Measurements from ENCODE around the gene CGREF1.

CGREF1 gene

DNA sequence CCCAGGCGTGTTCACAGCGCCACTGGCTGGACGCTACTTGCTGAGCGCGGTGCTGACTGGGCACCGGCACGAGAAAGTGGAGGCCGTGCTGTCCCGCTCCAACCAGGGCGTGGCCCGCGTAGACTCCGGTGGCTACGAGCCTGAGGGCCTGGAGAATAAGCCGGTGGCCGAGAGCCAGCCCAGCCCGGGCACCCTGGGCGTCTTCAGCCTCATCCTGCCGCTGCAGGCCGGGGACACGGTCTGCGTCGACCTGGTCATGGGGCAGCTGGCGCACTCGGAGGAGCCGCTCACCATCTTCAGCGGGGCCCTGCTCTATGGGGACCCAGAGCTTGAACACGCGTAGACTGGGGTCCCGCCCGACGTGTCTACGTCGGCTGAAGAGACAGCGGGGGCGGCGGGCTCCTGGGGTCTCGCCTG, 33.2 kb downstream of the CGREF1 start:
- H3K36me3 ChIP-seq (ENCODE audit: insufficient read depth, low read length): no peaks in the 10 kb centered on the region
- peak overlapping the region; percentile 78 for H2AFZ ChIP-seq (ENCODE audit: low read depth, low read length)
- H3K4me1 ChIP-seq (ENCODE audit: insufficient read depth, low read length): peaks cover 19% of the 10 kb centered on the region
- no peaks in the 10 kb centered on the region for H3K9me3 ChIP-seq (ENCODE audit: low read length)
- peak overlapping the region; percentile 89 for H3K4me3 ChIP-seq (ENCODE audit: low read length)
- no peaks in the 10 kb centered on the region for H3K27me3 ChIP-seq (ENCODE audit: insufficient read depth, low read length)

DNA sequence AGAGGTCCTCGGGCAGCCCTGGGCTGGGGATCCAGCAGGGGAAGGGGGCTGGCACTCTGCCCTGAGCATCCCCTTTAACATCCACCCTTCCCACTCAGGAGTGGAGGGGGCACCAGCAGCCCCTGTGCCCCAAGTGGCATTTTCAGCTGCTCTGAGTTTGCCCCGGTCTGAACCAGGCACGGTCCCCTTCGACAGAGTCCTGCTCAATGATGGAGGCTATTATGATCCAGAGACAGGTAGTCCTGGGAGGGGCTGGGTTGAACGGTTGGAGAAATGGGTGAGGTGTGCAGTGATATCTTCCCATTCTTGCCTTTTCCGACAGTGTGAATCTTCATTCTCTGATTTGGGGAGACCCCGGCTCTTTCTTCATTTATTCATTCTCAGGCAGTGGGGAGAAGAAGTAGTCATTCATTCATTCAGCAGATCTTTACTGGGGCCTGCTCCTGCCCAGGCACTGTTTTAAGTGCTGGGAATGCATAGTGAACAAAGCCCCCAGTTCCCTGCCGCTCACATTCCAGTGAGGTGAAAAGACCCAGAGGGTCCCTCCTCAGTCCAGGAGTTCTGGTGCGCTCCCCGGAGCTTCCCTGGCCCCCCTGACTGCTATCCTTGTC, 33.8 kb downstream of the CGREF1 start:
- Histone ChIP-seq H3K4me3 (ENCODE audit: low read length) (peak overlapping the region; percentile 89), H3K36me3 (ENCODE audit: insufficient read depth, low read length) (no peaks in the 10 kb centered on the region), H3K9me3 (ENCODE audit: low read length) (no peaks in the 10 kb centered on the region), H3K4me1 (ENCODE audit: insufficient read depth, low read length) (peaks cover 20% of the 10 kb centered on the region), H2AFZ (ENCODE audit: low read depth, low read length) (peak overlapping the region; percentile 78), H3K27me3 (ENCODE audit: insufficient read depth, low read length) (no peaks in the 10 kb centered on the region)

DNA sequence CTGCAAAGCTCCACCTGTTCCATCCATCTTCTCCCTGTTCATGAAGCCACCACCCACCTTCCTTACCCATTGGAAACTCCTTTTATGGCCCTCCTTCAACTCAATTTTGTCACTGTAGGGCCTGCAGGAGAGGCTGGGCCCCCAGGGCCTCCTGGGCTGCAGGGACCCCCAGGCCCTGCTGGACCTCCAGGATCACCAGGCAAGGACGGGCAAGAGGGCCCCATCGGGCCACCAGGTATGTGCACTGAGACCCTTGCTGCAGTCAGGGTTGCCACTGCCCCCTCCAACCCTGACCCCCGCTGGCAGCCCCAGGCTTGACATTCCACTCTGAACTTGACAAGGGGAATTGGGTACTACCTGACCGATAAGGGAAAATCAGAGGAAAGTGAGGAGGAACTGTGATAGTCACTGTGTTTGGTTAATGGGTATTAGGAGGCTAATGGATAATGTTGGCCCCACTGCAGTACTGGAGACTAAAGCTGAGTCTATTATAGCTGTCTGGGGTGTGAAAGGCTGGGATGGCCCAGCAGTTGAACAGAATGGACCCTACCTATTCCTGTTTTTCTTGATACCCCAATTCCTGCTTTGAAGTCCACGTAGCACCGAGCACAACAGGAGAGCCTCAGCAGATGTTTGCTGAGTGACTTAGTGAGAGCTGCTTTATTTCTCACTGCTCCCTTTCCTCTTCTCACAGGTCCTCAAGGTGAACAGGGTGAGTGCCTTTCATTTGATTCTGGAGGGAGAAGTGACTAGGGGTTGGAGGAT, 34.4 kb downstream of the CGREF1 start:
- Histone ChIP-seq H3K36me3 (ENCODE audit: insufficient read depth, low read length) (no peaks in the 10 kb centered on the region), H3K9me3 (ENCODE audit: low read length) (no peaks in the 10 kb centered on the region), H2AFZ (ENCODE audit: low read depth, low read length) (no peak overlapping the region), H3K4me3 (ENCODE audit: low read length) (no peak overlapping the region), H3K4me1 (ENCODE audit: insufficient read depth, low read length) (peaks cover 20% of the 10 kb centered on the region), H3K27me3 (ENCODE audit: insufficient read depth, low read length) (no peaks in the 10 kb centered on the region)

DNA sequence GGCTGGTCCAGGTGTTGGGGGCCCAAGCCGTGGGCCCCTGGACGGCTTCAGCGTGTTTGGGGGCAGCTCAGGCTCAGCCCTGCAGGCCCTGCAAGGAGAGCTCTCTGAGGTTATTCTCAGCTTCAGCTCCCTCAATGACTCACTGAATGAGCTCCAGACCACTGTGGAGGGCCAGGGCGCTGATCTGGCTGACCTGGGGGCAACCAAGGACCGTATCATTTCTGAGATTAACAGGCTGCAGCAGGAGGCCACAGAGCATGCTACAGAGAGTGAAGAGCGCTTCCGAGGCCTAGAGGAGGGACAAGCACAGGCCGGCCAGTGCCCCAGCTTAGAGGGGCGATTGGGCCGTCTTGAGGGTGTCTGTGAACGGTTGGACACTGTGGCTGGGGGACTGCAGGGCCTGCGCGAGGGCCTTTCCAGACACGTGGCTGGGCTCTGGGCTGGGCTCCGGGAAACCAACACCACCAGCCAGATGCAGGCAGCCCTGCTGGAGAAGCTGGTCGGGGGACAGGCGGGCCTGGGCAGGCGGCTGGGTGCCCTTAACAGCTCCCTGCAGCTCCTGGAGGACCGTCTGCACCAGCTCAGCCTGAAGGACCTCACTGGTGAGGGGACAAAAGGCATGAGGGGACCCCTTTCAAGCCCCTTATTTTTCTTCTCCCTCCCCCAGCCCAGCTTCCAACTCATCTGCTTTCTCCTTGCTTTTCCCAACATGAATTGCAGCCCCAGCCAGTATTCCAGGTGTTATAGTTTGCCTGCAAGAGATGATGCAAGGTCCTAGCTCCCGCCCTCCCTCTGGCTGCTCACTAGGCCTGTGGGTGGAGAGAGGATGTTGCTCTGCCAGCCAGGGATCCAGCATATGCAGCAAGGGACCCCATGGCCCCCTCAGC, 35.3 kb downstream of the CGREF1 start:
- no peak overlapping the region for H2AFZ ChIP-seq (ENCODE audit: low read depth, low read length)
- H3K4me3 ChIP-seq (ENCODE audit: low read length): no peak overlapping the region
- no peaks in the 10 kb centered on the region for H3K27me3 ChIP-seq (ENCODE audit: insufficient read depth, low read length)
- H3K36me3 ChIP-seq (ENCODE audit: insufficient read depth, low read length): no peaks in the 10 kb centered on the region
- H3K9me3 ChIP-seq (ENCODE audit: low read length): no peaks in the 10 kb centered on the region
- peaks cover 21% of the 10 kb centered on the region for H3K4me1 ChIP-seq (ENCODE audit: insufficient read depth, low read length)

DNA sequence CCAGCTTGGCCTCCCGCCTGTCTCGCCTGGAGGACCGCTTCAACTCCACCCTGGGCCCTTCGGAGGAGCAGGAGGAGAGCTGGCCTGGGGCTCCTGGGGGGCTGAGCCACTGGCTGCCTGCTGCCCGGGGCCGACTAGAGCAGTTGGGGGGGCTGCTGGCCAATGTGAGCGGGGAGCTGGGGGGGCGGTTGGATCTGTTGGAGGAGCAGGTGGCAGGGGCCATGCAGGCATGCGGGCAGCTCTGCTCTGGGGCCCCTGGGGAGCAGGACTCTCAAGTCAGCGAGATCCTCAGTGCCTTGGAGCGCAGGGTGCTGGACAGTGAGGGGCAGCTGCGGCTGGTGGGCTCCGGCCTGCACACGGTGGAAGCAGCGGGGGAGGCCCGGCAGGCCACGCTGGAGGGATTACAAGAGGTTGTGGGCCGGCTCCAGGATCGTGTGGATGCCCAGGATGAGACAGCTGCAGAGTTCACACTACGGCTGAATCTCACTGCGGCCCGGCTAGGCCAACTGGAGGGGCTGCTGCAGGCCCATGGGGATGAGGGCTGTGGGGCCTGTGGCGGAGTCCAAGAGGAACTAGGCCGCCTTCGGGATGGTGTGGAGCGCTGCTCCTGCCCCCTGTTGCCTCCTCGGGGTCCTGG, 36.0 kb downstream of the CGREF1 start:
- H2AFZ ChIP-seq (ENCODE audit: low read depth, low read length): no peak overlapping the region
- no peak overlapping the region for H3K4me3 ChIP-seq (ENCODE audit: low read length)
- H3K27me3 ChIP-seq (ENCODE audit: insufficient read depth, low read length): no peaks in the 10 kb centered on the region
- no peaks in the 10 kb centered on the region for H3K9me3 ChIP-seq (ENCODE audit: low read length)
- H3K36me3 ChIP-seq (ENCODE audit: insufficient read depth, low read length): no peaks in the 10 kb centered on the region
- peaks cover 26% of the 10 kb centered on the region for H3K4me1 ChIP-seq (ENCODE audit: insufficient read depth, low read length)

DNA sequence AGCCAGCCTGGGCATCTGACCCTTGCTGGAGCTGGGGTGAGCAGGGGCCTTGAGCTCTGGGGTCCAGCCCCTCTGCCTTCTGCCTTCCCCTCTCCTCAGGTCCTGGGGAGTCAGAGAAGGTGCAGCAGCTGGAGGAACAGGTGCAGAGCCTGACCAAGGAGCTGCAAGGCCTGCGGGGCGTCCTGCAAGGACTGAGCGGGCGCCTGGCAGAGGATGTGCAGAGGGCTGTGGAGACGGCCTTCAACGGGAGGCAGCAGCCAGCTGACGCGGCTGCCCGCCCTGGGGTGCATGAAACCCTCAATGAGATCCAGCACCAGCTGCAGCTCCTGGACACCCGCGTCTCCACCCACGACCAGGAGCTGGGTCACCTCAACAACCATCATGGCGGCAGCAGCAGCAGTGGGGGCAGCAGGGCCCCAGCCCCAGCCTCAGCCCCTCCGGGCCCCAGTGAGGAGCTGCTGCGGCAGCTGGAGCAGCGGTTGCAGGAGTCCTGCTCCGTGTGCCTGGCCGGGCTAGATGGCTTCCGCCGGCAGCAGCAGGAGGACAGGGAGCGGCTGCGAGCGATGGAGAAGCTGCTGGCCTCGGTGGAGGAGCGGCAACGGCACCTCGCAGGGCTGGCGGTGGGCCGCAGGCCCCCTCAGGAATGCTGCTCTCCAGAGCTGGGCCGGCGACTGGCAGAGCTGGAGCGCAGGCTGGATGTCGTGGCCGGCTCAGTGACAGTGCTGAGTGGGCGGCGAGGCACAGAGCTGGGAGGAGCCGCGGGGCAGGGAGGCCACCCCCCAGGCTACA, 36.8 kb downstream of the CGREF1 start:
- Histone ChIP-seq H3K9me3 (ENCODE audit: low read length) (no peaks in the 10 kb centered on the region), H2AFZ (ENCODE audit: low read depth, low read length) (no peak overlapping the region), H3K27me3 (ENCODE audit: insufficient read depth, low read length) (no peaks in the 10 kb centered on the region), H3K36me3 (ENCODE audit: insufficient read depth, low read length) (no peaks in the 10 kb centered on the region), H3K4me3 (ENCODE audit: low read length) (no peak overlapping the region), H3K4me1 (ENCODE audit: insufficient read depth, low read length) (peaks cover 24% of the 10 kb centered on the region)

DNA sequence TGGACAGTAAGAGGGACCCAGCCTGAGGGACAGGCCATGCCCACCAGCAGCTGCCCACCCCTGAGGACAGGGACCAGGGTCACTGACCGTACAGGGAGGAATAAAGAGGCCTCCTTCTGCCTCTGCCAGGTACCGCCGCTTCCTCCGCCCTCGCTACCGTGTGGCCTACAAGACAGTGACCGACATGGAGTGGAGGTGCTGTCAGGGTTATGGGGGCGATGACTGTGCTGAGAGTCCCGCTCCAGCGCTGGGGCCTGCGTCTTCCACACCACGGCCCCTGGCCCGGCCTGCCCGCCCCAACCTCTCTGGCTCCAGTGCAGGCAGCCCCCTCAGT, 38.4 kb downstream of the CGREF1 start:
- no peaks in the 10 kb centered on the region for H3K36me3 ChIP-seq (ENCODE audit: insufficient read depth, low read length)
- no peak overlapping the region for H3K4me3 ChIP-seq (ENCODE audit: low read length)
- no peaks in the 10 kb centered on the region for H3K9me3 ChIP-seq (ENCODE audit: low read length)
- peaks cover 32% of the 10 kb centered on the region for H3K4me1 ChIP-seq (ENCODE audit: insufficient read depth, low read length)
- H3K27me3 ChIP-seq (ENCODE audit: insufficient read depth, low read length): no peaks in the 10 kb centered on the region
- H2AFZ ChIP-seq (ENCODE audit: low read depth, low read length): no peak overlapping the region

DNA sequence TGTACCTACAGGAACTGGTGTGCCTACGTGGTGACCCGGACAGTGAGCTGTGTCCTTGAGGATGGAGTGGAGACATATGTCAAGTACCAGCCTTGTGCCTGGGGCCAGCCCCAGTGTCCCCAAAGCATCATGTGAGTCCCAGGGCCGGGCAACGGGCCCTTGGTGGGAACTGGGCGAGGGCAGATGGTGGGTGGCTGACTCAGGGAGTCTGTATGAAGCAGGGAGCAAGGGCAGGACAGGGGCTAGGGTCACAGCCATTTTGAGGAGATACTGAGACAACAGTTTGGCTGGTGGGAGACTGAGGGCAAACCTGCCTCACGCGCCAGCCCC, 38.8 kb downstream of the CGREF1 start:
- Histone ChIP-seq H3K36me3 (ENCODE audit: insufficient read depth, low read length) (no peaks in the 10 kb centered on the region), H3K4me1 (ENCODE audit: insufficient read depth, low read length) (peaks cover 29% of the 10 kb centered on the region), H3K9me3 (ENCODE audit: low read length) (no peaks in the 10 kb centered on the region), H3K4me3 (ENCODE audit: low read length) (no peak overlapping the region), H2AFZ (ENCODE audit: low read depth, low read length) (no peak overlapping the region), H3K27me3 (ENCODE audit: insufficient read depth, low read length) (no peaks in the 10 kb centered on the region)

DNA sequence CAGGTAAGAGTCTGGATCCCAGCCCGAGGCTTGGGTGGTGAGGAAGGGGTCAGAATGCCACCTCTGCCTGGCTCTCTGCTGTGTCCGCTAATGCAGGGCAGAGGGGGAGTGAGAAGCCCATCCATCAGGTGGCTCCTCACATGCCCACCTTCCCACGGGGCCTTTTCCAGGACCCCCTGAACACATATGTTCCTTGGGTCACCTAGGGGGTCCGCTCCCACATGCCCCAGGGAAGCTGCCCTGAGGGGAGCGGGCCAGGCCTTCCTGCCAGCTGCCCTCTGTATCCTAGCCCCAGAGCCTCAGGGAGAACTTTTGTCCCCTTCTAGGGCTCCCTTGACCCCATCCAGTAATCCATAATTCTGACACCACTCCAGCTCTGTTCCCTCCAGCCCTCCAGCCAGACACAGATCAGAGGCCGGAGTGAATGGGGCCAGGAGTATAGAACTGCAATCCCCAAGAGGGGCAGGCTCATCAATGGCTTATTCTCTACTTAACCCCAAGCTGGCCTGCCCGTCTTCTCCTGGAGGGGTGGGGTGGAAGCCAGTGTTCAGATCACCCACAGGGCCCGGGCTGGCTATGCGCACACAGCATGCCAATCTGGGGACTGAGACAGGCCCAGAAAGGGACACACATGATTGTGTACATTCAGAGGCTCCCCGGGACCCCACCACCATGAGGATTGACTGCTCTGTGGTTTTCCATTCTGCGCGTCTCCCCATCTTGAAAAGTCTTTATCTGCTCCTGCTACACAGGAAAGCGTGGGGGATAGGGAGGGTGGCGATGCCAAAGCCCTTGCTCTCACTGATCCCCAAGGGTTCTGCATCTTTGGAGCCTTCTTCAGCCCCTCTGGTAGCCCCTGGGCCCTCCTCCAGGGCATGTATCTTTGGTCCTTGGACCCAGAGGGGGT, 39.4 kb downstream of the CGREF1 start:
- no peak overlapping the region for H3K4me3 ChIP-seq (ENCODE audit: low read length)
- H3K4me1 ChIP-seq (ENCODE audit: insufficient read depth, low read length): peaks cover 29% of the 10 kb centered on the region
- H3K27me3 ChIP-seq (ENCODE audit: insufficient read depth, low read length): no peaks in the 10 kb centered on the region
- H3K9me3 ChIP-seq (ENCODE audit: low read length): no peaks in the 10 kb centered on the region
- H2AFZ ChIP-seq (ENCODE audit: low read depth, low read length): no peak overlapping the region
- H3K36me3 ChIP-seq (ENCODE audit: insufficient read depth, low read length): no peaks in the 10 kb centered on the region

DNA sequence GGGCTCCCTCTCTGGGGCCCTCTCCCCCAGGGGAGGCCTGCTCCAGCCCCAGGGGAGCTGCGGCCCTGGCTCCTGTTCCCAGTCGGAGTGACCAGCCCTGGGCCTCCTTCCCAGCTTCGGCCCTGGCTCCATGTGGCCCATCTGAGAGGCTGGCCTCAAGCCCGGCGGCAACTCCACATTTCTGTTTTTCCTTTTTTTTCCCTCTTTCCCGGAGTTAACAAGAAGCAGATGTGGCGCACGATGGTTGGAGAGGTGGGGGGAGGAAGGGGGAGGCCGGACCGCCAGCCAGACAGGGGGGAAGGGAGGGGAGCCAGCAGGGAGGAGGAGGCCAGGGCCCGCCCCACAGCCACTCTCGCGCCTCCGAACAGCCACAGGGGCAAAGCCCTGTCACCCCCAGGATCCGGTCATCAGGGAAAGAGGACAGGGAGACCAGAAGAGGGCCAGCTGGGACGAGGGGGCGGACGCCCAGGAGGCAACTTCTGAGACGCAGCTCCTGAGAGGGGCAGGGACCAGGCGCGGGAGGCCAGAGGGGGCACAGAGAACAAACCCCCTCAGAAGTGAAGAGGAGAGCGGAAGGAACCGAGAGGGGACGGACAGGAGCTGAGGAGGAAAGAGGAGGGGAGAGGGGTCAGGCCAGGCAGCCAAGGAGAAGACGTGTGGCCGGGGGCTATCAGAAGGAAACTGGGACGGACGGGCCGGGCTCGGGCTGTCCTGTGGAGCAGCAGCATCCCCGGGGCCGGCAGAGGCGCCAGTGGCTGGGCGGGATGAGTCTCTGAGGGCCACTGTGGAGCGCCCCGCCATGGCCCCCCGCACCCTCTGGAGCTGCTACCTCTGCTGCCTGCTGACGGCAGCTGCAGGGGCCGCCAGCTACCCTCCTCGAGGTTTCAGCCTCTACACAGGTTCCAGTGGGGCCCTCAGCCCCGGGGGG, 40.4 kb downstream of the CGREF1 start, which contains the start of gene EMILIN1:
Gene EMILIN1 (plus strand): TSS at position 349 of the 928 bp plus-strand sequence. CDS start 451 bp downstream, at position 800.
- no peaks in the 10 kb centered on the region for H3K27me3 ChIP-seq (ENCODE audit: insufficient read depth, low read length)
- H3K36me3 ChIP-seq (ENCODE audit: insufficient read depth, low read length): no peaks in the 10 kb centered on the region
- H3K4me3 ChIP-seq (ENCODE audit: low read length): no peak within 1 kb of the TSS

DNA sequence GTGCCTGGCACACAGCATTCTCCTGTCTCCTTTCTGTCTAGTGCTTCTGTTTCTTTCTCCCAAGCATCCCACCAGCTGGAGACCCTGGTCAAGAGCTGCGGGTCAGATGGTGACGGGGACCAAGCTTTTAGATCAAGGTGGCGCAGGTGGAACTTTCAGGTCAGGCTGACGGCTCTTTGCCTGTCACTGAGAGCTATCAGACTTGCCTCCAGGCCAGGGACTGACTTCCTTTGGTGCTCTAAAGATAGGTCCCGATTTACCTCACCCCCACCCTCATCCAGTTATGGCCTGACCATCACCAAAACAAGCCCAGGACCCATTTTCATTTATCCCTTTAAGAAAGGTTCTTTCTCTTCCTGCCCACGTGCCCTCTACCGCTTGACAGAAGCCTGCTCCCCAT, 41.7 kb downstream of the CGREF1 start:
- no peak overlapping the region for H2AFZ ChIP-seq (ENCODE audit: low read depth, low read length)
- peaks cover 35% of the 10 kb centered on the region for H3K4me1 ChIP-seq (ENCODE audit: insufficient read depth, low read length)
- no peaks in the 10 kb centered on the region for H3K9me3 ChIP-seq (ENCODE audit: low read length)
- no peaks in the 10 kb centered on the region for H3K27me3 ChIP-seq (ENCODE audit: insufficient read depth, low read length)
- no peaks in the 10 kb centered on the region for H3K36me3 ChIP-seq (ENCODE audit: insufficient read depth, low read length)
- H3K4me3 ChIP-seq (ENCODE audit: low read length): no peak overlapping the region

More for the DNA sequence above, 40.4 kb downstream of the CGREF1 start, which contains the start of gene EMILIN1:
- H2AFZ ChIP-seq (ENCODE audit: low read depth, low read length): peak within 1 kb of the TSS; percentile 64
- H3K4me1 ChIP-seq (ENCODE audit: insufficient read depth, low read length): peaks cover 29% of the 10 kb centered on the region
- H3K9me3 ChIP-seq (ENCODE audit: low read length): no peaks in the 10 kb centered on the region
